Endodermal cell (in vitro differentiated cells): ENCODE data around the gene ADAMTS10. TPM values are rescaled to one million over a fixed set of nuclear protein-coding genes. Genes with fewer than 3 reads are reported as not detected.

Experiments
- DNase-seq: peaks from one replicate; pipeline ENCODE4 v3.0.0-alpha.2; 2017
- H3K27ac ChIP-seq: 2 replicates; pipeline ENCODE4 v1.5.1; 2013; ENCODE audit warnings: mild to moderate bottlenecking, low read depth, low read length, moderate library complexity
- H3K27me3 ChIP-seq: 2 replicates; pipeline ENCODE4 v1.6.1; 2013; ENCODE audit warnings: mild to moderate bottlenecking, low read length, moderate library complexity; ENCODE audit not compliant: insufficient read depth, control insufficient read depth, poor library complexity, severe bottlenecking
- H3K36me3 ChIP-seq: 2 replicates; pipeline ENCODE4 v1.7.0; 2013; ENCODE audit warnings: mild to moderate bottlenecking, low read length, moderate library complexity; ENCODE audit not compliant: control insufficient read depth, insufficient read depth
- H3K4me1 ChIP-seq: one replicate; pipeline ENCODE4 v1.7.0; 2013; ENCODE audit warnings: low read length; ENCODE audit not compliant: control insufficient read depth, insufficient read depth
- H3K4me3 ChIP-seq: 2 replicates; pipeline ENCODE4 v1.5.1; 2013; ENCODE audit warnings: mild to moderate bottlenecking, low read length, moderate library complexity
- H3K9ac ChIP-seq: 2 replicates; pipeline ENCODE4 v1.6.1; 2013; ENCODE audit warnings: mild to moderate bottlenecking, low read length, moderate library complexity; ENCODE audit not compliant: poor library complexity, severe bottlenecking; ENCODE audit errors: extremely low read depth
- H3K9me3 ChIP-seq: 2 replicates; pipeline ENCODE4 v1.6.1; 2013; ENCODE audit warnings: mild to moderate bottlenecking, low read length, moderate library complexity; ENCODE audit not compliant: control insufficient read depth
- H3K27ac Mint-ChIP-seq: 2 replicates; pipeline ENCODE4 v1.8.0; 2020; ENCODE audit warnings: mixed read lengths
- H3K27me3 Mint-ChIP-seq: 2 replicates; pipeline ENCODE4 v1.8.0; 2021; ENCODE audit warnings: mild to moderate bottlenecking, mixed read lengths; ENCODE audit not compliant: insufficient read depth
- H3K36me3 Mint-ChIP-seq: 2 replicates; pipeline ENCODE4 v1.8.0; 2020; ENCODE audit warnings: low read depth, mixed read lengths
- H3K4me1 Mint-ChIP-seq: 2 replicates; pipeline ENCODE4 v1.8.0; 2020; ENCODE audit warnings: mixed read lengths
- H3K4me3 Mint-ChIP-seq: 2 replicates; pipeline ENCODE4 v1.8.0; 2020; ENCODE audit warnings: mild to moderate bottlenecking, moderate library complexity, mixed read lengths
- H3K9me3 Mint-ChIP-seq: 2 replicates; pipeline ENCODE4 v1.8.0; 2020; ENCODE audit warnings: mild to moderate bottlenecking, mixed read lengths
- CTCF ChIP-seq: fragments of 200-600 bp; sonication (generic); conservative IDR thresholded peaks from 2 replicates; pipeline ENCODE4 v1.5.0; 2021; ENCODE audit warnings: antibody characterized with exemption, mild to moderate bottlenecking
- WGBS, 2 experiments: methylation state at CpG; one replicate each; pipeline versions ENCODE4 v1.1.5 to v1.1.7; 2013; ENCODE audit warnings: missing lambda C conversion rate in 2 of 2, mixed read lengths in 1 of 2; ENCODE audit not compliant: insufficient coverage in 1 of 2, insufficient read length in 1 of 2; 5-methylcytosine and 5-hydroxymethylcytosine counted together
- total RNA-seq, 2 donors: library from RNA; stranded (reverse); fragmentation: NEBNext Ultra II Directional in 1 of 2; extraction: Animal tissue kit (Norgen Biotek cat#: 25700) in 1 of 2; gene quantifications; 2 replicates in 1 of 2; 3 replicates in 1 of 2; pipeline ENCODE4 v1.2.1, GENCODE V29; 2021

Gene ADAMTS10
- total RNA-seq, 2 donors from 2014 or later: 19.3 to 35.9 TPM

- Mint-ChIP-seq H3K36me3 (peaks cover 32% of the 10 kb centered on the region), H3K27ac (no peak overlapping the region), H3K9me3 (peaks cover 12% of the 10 kb centered on the region), H3K27me3 (no peaks in the 10 kb centered on the region), H3K4me1 (no peaks in the 10 kb centered on the region), H3K4me3 (no peak overlapping the region)
- H3K9me3 ChIP-seq: peaks cover 8% of the 10 kb centered on the region
- no peak overlapping the region for H3K4me3 ChIP-seq
- 94 to 96% methylated on average over 16 of the region's 16 CpGs for WGBS, 2 experiments
- peaks cover 10% of the 10 kb centered on the region for H3K36me3 ChIP-seq
- H3K4me1 ChIP-seq: no peaks in the 10 kb centered on the region
- no peak overlapping the region for H3K27ac ChIP-seq
- TF ChIP-seq CTCF: no peak
- H3K27me3 ChIP-seq: no peaks in the 10 kb centered on the region
- DNase-seq: no peak
- no peak overlapping the region for H3K9ac ChIP-seq
Observed at GRCh38 chr19:8600816-8601215, 9.7 kb downstream of the ADAMTS10 start.

DNA sequence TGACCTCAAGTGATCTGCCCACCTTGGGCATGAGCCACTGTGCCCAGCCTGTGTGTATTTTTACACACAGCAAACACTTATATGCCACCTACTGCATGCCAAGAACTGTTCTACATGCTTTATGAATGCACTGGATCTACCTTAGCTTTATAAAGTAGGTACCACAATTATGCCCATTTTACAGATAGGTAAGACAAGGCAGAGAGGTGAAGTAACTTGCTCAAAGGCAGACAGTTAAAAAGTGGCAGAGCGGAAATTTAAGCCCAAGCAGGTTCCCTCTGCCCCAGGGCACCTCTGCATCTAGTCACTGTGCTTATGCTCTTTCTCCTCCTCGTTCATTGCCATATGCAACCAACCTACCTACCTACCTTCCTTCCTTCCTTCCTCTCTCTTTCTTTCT is 10.5 kb downstream of the ADAMTS10 start:
- H3K9ac ChIP-seq: no peak overlapping the region
- no peaks in the 10 kb centered on the region for H3K4me1 ChIP-seq
- H3K36me3 Mint-ChIP-seq: peaks cover 32% of the 10 kb centered on the region
- no peak overlapping the region for H3K27ac Mint-ChIP-seq
- no peaks in the 10 kb centered on the region for H3K4me1 Mint-ChIP-seq
- H3K4me3 Mint-ChIP-seq: no peak overlapping the region
- peaks cover 10% of the 10 kb centered on the region for H3K36me3 ChIP-seq
- H3K9me3 Mint-ChIP-seq: peaks cover 7% of the 10 kb centered on the region
- no peak for DNase-seq
- no peaks in the 10 kb centered on the region for H3K27me3 ChIP-seq
- H3K27me3 Mint-ChIP-seq: no peaks in the 10 kb centered on the region
- 95 to 100% methylated on average over 2 of the region's 2 CpGs for WGBS, 2 experiments
- H3K9me3 ChIP-seq: peaks cover 7% of the 10 kb centered on the region
- no peak for TF ChIP-seq CTCF
- H3K4me3 ChIP-seq: no peak overlapping the region
- H3K27ac ChIP-seq: no peak overlapping the region

DNA sequence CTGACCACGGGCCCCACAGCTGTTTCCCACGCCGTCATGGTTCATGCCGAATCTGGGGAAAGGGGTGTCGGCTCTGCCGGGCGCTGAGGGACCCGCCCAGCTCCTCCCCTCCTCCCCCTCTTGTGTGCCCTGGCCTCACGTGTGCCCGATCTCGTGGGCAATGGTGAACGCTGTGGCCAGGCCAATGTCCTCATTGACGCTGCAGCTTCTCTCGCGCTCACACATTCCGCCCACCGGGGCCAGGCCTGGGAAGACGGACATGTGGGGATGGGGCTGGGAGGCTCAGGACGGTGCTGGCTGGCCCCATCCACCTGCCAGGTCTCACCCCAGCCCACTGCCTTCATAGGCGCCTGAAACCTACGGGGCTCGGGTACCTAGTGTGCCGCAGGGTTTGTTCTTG is 14.3 kb downstream of the ADAMTS10 start:
- Histone ChIP-seq H3K4me3 (no peak overlapping the region), H3K36me3 (peaks cover 6% of the 10 kb centered on the region), H3K4me1 (no peaks in the 10 kb centered on the region), H3K27ac (no peak overlapping the region), H3K9me3 (peaks cover 14% of the 10 kb centered on the region), H3K9ac (no peak overlapping the region), H3K27me3 (peaks cover under 1% of the 10 kb centered on the region)
- Mint-ChIP-seq H3K27me3 (peaks cover 20% of the 10 kb centered on the region), H3K4me1 (no peaks in the 10 kb centered on the region), H3K36me3 (peaks cover 22% of the 10 kb centered on the region), H3K9me3 (peaks cover 15% of the 10 kb centered on the region), H3K4me3 (no peak overlapping the region), H3K27ac (no peak overlapping the region)
- no peak for TF ChIP-seq CTCF
- no peak for DNase-seq
- WGBS, 2 experiments: 93 to 100% methylated on average over 3 to 23 of the region's 23 CpGs
